Stimulated activated CD4-positive, alpha-beta T cell treated with anti-CD3 and anti-CD28 coated beads, Interleukin-4, amount 100 ng/mL, for 1 hour (primary cell): ENCODE measurements around the gene ATXN1.
"Not testable (repeated sequence)": the region's sequence is repeated elsewhere in the genome, so short reads cannot be mapped to it uniquely, and the experiment has no call there.

Experiments
- DNase-seq: peaks from one replicate; pipeline ENCODE4 v3.0.0-alpha.2; 2020

ATXN1 gene

GRCh38 chr6:16400248-16400760, 361.0 kb downstream of the ATXN1 start:
- DNase-seq, result no peak

DNA sequence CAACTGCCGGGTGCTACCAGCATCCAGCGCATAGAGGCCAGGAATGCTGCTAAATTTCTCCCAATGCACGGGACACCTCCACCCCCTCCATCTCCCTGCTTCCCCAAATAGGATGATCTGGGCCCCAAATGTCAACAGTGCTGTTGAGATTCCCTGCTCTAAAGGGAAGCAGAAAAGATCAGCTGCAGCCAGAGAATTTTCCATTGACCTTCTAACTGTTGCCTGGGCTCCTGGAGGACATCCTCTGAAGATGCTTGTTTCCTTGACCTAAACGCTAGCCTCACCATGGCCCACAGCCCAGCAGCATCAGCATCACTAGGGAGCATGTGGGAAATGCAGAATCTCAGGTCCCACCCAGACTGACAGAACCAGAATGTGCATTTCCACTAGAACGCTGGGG, 361.6 kb downstream of the ATXN1 start:
- DNase-seq, result no peak

- DNase-seq, result no peak
These were observed 362.1 kb downstream of the ATXN1 start for GRCh38 chr6:16399158-16399557.

DNA sequence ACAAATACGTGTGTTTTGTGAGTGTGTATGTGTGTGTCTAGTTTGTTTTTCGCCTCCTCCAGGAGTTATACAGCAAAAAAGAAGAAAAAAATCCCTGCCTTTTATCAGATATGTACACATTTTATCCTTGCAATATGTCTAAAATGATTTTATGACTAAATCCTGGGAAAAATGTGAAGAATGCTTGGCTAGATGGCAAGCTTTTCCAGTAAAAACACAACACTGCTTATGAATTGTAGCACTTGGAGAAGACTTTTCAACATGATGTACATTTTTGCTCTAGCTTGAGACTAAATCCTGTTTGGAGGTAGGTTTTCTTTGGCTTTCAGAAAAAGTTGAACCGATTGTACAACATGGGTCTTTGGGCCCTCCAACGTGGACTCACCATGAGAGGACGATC, 362.7 kb downstream of the ATXN1 start:
- DNase-seq, result no peak

- DNase-seq, result no peak
These were observed 363.6 kb downstream of the ATXN1 start for GRCh38 chr6:16397623-16398022.

- no peak for DNase-seq
These were observed 364.6 kb downstream of the ATXN1 start for GRCh38 chr6:16396497-16397319.

DNA sequence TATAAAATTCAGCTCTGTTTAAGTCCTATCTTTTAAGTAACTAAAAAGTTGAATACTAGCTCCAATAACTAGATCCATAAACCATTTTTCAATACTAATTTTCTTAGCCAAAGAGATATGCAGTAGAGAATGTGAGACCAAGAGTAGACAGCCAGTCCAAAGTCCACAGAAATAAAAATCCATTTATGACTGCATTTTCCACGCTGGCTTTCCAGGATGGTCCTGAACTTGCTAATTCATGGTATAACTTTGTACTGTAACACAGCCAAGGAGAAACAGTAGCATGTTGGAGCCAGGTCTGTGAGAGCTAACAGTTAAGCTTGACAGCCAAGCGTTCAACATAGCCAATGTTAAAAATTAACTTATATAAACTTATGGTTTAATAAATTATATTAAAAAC, 366.6 kb downstream of the ATXN1 start:
- DNase-seq, result no peak

- no peak for DNase-seq
These were observed 367.9 kb downstream of the ATXN1 start for GRCh38 chr6:16393326-16393725.

DNA sequence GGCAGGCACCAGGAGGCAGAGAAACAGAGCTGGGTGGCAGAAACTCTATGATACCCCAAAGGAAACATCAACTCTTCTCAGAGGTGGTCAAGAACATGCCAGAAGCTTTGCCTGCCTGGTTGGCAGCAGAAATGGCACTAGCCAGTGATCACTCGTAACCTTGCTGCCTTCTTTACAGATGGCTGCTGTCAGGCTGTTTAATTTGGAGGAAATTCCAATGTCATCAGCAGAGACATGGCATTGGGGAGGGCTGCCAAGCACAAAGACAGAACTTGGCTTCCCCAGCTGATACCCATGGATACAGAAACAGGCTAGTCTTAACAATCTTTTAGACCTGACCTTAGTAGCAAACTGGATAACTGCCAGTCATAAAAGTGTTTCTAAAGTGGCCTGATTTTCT, 369.2 kb downstream of the ATXN1 start:
- DNase-seq, result no peak

DNA sequence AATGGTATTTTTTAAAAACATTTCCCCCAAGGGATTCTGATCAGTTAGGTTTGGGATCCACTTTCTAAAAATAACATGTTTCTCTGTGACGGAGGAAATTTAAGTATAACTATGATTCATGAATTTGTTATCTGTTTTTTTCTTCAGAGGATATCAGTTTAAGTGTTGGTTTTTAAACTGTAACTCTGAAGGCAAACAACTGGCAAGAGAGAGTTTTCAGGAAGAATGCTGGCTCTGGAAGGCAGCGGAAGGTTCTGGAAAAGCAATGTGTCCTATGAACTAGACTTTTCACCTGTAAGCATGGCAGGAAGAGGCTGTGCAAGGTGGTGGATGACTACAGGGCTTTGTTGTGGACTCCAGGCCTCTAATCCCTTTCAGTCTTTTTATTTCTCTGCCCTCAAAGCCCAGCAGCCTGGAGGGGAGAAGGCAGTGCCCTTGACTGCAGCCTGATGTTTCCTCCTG, 369.8 kb downstream of the ATXN1 start:
- no peak for DNase-seq

- not testable (repeated sequence) for DNase-seq
These were observed 370.3 kb downstream of the ATXN1 start for GRCh38 chr6:16390909-16391450.

- DNase-seq, result no peak
These were observed 371.6 kb downstream of the ATXN1 start for GRCh38 chr6:16389642-16390041.

- DNase-seq, result no peak
These were observed 372.8 kb downstream of the ATXN1 start for GRCh38 chr6:16388488-16388887.

- DNase-seq, result no peak
These were observed 375.2 kb downstream of the ATXN1 start for GRCh38 chr6:16386057-16386456.

DNA sequence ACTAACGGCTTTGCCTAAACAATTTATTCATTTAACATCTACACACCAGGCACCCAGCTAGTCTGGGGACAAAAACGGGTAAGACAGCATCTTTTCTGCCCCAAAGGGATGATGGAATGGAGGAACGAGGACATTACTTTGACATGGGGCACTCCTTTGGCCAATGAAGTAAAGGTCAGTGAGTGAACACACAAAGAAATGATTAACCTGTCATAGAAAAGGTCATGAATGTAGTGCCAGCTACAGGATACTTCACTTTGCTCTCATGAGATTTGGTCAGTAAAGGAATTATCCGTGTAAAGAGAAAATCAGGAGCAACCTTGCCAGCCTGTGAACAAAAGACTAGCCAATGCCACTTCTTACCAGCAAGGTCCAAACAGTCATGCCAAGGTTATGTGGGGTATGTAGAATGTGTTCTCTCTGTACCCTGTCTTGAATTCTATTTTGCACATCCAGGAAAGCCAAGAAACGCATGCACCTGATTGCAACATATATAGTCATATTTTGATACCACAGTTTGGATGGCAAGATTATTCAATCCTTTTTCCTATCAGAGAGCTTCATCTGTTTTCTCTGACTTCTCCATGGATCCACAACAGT, 377.6 kb downstream of the ATXN1 start:
- no peak for DNase-seq

DNA sequence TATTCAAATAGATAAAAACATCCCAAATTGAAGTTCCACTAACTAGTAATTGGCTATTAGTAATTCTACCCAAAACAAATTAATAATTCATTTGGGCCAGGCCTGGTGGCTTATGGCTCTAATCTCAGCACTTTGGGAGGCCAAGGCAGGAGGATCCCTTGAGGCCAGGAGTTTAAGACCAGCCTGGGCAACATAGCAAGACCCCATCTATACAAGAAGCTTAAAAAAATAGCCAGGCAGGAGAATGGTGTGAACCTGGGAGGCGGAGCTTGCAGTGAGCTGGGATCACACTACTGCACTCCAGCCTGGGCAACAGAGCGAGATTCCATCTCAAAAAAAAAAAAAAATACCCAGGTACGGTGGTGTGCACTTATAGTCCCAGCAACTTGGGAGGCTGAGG, 379.3 kb downstream of the ATXN1 start:
- not testable (repeated sequence) for DNase-seq

DNA sequence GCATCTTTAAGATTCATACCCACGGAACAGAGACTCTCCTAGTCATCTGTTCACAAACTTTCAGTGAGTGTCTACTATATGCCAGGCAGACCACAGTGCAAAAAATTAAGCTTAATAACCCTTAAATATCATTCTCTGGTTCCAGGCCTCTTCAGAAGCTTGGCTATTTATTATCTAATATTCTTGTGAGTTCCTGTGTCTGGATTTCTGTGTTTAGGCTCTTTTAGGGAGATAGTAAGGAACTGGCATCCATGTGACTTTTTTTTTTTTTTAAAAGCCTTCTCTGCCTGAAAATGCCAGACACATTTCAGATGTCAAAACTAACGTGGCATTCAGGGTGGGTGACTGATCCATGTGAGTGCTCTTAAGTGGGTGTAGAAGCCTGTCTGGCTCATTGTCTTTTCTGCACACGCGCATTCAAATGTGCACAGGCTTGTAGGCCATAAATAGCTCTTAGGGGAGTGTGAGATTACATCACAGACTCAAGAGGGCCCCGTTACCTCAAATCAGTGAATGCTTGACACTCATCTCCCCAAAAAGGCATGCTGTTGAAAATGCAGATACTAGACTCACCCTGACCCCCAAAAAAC, 380.9 kb downstream of the ATXN1 start:
- no peak for DNase-seq

GRCh38 chr6:16378360-16378759, 382.9 kb downstream of the ATXN1 start:
- DNase-seq, result not testable (repeated sequence)

DNA sequence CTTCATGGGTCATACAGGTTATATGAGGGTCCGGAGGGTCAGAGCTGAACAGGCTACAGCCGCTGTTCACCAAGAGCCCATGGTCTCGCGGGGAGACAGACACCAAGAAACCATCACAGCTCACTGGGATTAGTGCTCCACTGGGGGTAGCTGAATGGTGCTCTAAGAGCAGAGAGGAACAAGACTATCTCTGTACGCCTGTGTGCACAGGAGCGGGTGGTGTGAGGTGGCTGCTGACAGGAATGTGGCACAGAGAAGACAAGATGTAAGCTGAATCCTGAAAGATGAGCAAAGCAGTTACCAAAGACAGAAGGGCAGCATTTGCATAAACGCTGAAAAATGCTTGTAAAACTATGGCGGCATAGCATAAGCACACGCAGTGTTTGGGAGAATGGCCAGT, 383.8 kb downstream of the ATXN1 start:
- no peak for DNase-seq

- DNase-seq, result no peak
These were observed 385.4 kb downstream of the ATXN1 start for GRCh38 chr6:16375843-16376242.

DNA sequence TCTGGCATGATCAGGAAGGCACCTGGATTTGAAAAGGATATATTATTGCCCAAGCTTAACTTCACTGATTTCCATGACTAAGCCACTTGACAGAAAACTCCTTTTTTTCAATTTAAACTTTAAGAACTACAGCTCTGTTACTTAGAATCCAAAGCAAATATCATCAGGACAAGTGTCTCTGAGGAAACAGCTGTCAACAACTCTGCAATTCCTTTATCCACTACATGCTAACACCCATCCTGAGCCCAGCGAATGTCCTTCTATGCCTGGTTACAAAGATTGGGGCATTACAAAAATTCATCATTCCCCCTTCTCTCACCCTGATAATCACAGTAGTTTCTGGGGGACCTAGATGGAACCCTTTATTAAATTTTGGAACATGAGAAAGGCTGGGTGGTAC, 386.1 kb downstream of the ATXN1 start:
- DNase-seq, result no peak

GRCh38 chr6:16374461-16375200, 386.6 kb downstream of the ATXN1 start:
- no peak for DNase-seq

DNA sequence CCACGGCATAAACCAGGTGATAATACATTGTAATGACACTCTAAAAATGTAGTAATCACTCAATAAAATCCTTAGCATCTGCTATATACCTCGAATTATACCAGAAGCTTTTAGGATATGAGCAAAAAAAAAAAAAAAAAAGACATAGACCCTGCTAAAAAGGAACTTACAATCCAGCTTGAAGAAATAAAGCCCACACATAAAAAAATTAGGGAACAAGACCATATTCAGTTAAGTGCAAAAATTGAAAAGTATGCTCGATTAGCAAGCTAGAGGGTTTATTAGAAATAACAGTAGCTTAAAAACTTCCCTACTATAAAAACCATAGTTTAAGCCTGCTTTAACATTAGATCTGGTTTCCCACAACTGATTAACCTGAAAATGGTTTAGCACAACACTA, 387.2 kb downstream of the ATXN1 start:
- no peak for DNase-seq
